ENCODE data around the gene PODNL1. TPM values are rescaled to one million over a fixed set of nuclear protein-coding genes. Genes with fewer than 3 reads are reported as not detected.

PODNL1 gene
- total RNA-seq, 2 donors from 2014 or later: 0.66 TPM; not detected in 1

DNA sequence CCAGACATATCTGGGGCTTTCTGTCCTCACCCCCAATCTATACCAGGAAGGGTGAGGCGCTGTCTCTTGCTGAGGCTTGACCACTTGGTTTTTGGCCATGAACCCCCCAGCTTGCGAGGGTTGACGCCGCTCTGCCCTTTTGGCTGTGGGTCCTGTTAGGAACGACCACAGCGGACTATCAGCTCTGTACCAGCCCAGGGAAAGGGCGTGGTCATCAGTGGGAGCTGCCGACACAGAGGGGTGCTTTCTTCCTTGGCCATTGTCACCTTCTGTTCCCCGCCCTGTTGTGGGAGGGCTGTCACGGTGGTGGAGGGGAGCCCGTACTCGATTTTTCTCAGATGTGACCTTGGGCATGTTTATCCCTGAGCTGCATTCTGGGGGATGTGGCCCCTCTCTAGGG lies 19.8 kb upstream of the PODNL1 start:
- Histone ChIP-seq H3K36me3 (replicated peaks in 1 of 2; ENCODE audit: insufficient read depth in 1 of 2, low read depth in 2 of 2) (peaks cover 6 to 9% of the 10 kb centered on the region in 2 donors), H3K9me3 (no peaks in the 10 kb centered on the region), H3K27me3 (no peaks in the 10 kb centered on the region), H3K27ac (no peak overlapping the region), H3K4me3 (no peak overlapping the region), H3K4me1 (peaks cover 9% of the 10 kb centered on the region)
- intact Hi-C loops (cut with DNase I): no loop called here
- ATAC-seq (no peak), DNase-seq (no peak)
- TF ChIP-seq POLR2A (IDR thresholded peaks at IDR 0.05) (no peak), CTCF (IDR thresholded peaks at IDR 0.05) (no peak)
- 77 to 78% methylated on average over 8 to 12 of the region's 12 CpGs for WGBS, 2 donors

DNA sequence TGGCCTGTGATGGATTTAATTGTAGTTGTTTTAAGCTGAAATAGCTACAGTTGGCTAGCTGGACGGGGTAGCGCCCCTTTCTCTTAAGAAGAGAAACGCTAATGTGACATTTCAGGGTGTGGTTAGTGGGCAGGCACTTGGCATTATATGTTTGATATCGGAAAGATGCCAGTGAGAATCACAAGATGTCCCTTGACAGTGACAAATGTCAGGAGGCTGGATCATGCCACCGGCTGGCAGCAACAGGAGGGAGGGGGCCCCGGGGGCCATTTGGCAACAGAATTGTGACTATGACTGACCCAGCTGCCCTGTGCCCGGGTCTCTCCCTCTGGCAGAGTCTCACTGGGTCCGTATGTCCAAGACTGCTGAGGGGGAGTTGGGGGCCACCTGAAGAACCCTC lies 18.8 kb upstream of the PODNL1 start:
- no peak for ATAC-seq
- whole genome bisulfite sequencing, 2 donors: 72 to 79% methylated on average over 8 of the region's 8 CpGs
- no peak overlapping the region for H3K4me3 ChIP-seq
- TF ChIP-seq POLR2A (IDR thresholded peaks at IDR 0.05): no peak
- H3K27ac ChIP-seq: no peak overlapping the region
- no peaks in the 10 kb centered on the region for H3K27me3 ChIP-seq
- no peak for DNase-seq
- no peaks in the 10 kb centered on the region for H3K9me3 ChIP-seq
- intact Hi-C loops (cut with DNase I): no loop called here
- H3K36me3 ChIP-seq (replicated peaks in 1 of 2; ENCODE audit: insufficient read depth in 1 of 2, low read depth in 2 of 2): peaks cover 6 to 9% of the 10 kb centered on the region in 2 donors
- H3K4me1 ChIP-seq: peaks cover 11% of the 10 kb centered on the region

DNA sequence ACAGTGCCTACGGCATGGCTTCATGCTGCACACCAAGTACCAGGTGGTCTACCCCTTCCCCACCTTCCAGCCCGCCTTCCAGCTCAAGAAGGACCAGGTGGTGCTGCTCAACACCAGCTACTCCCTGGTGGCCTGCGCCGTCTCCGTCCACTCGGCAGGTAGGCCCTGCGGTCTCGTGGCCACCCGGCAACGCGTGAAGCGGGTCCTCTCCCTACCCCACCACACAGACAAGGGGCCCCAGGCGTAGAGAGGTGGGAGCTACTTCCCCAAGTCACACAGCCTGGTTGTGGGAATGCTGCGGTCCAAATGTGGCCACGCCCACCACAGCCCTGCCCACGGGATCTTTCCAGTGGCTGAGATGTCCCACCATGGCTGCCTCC lies 18.1 kb upstream of the PODNL1 start:
- no peak for ATAC-seq
- intact Hi-C loops (cut with DNase I): no loop called here
- Histone ChIP-seq H3K4me1 (peaks cover 11% of the 10 kb centered on the region), H3K27ac (no peak overlapping the region), H3K4me3 (no peak overlapping the region), H3K36me3 (replicated peaks in 1 of 2; ENCODE audit: insufficient read depth in 1 of 2, low read depth in 2 of 2) (peaks cover 6 to 9% of the 10 kb centered on the region in 2 donors), H3K27me3 (no peaks in the 10 kb centered on the region), H3K9me3 (no peaks in the 10 kb centered on the region)
- no peak for DNase-seq
- TF ChIP-seq POLR2A (IDR thresholded peaks at IDR 0.05) (no peak), CTCF (IDR thresholded peaks at IDR 0.05) (no peak)
- 94 to 95% methylated on average over 12 to 16 of the region's 16 CpGs for WGBS, 2 donors

DNA sequence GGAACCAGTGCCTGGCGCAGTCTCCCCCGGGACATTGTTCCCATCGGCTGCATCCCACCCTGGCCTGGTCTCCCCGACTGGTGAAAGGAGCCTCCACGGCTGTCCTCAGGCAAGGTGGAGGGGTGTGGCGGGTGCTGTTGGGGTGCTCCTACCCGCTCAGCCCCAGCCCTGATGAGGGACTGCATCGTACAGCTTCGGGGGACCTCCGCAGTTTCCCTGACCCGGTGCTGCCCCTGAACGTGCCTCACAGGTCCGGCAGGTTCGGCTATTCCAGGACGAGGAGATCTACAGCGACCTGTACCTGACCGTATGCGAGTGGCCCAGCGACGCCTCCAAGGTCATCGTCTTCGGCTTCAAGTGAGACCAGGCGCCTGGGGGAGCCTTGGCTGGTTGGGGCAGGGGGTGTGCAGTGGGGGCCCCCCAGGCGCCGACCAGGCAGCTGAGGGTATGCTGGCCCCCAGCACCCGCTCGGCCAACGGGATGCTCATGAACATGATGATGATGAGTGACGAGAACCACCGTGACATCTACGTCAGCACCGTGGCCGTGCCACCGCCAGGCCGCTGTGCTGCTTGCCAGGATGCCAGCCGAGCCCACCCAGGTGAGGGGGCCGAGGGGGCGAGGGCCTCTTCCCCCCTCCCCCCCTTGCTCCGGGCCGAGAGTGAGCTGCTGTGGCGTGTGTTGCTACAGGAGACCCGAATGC lies 17.6 kb upstream of the PODNL1 start:
- Histone ChIP-seq H3K27ac (no peak overlapping the region), H3K27me3 (no peaks in the 10 kb centered on the region), H3K9me3 (no peaks in the 10 kb centered on the region), H3K36me3 (replicated peaks in 1 of 2; ENCODE audit: insufficient read depth in 1 of 2, low read depth in 2 of 2) (peaks cover 6 to 9% of the 10 kb centered on the region in 2 donors), H3K4me3 (no peak overlapping the region), H3K4me1 (peaks cover 11% of the 10 kb centered on the region)
- DNase-seq (no peak), ATAC-seq (no peak)
- intact Hi-C loops (cut with DNase I): no loop called here
- 86 to 99% methylated on average over 18 to 34 of the region's 42 CpGs for WGBS, 2 donors
- TF ChIP-seq CTCF (IDR thresholded peaks at IDR 0.05): no peak
- TF ChIP-seq POLR2A (IDR thresholded peaks at IDR 0.05): no peak

DNA sequence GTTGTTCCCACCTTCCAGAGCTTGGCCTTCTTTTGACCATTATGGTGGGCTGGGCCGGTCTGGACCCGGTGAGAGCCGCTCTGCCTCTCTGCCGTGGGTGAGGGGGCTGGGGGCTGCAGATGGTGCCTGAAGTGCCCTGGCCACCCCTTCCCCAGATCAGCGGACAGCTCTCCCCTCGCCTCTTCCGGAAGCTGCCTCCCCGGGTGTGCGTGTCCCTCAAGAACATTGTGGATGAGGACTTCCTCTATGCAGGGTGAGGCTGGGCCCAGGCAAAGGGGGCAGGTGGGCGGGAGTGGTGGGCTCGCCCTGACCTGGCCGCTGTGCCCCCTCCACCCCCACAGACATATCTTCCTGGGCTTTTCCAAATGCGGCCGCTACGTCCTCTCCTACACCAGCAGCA lies 16.0 kb upstream of the PODNL1 start:
- WGBS, 2 donors: 90 to 94% methylated on average over 8 to 14 of the region's 15 CpGs
- TF ChIP-seq POLR2A (IDR thresholded peaks at IDR 0.05) (no peak), CTCF (IDR thresholded peaks at IDR 0.05) (no peak)
- peaks cover 6 to 9% of the 10 kb centered on the region in 2 donors for H3K36me3 ChIP-seq (replicated peaks in 1 of 2; ENCODE audit: insufficient read depth in 1 of 2, low read depth in 2 of 2)
- no peak for DNase-seq
- no peak overlapping the region for H3K27ac ChIP-seq
- intact Hi-C loops (cut with DNase I): no loop called here
- no peaks in the 10 kb centered on the region for H3K9me3 ChIP-seq
- no peak for ATAC-seq
- no peak overlapping the region for H3K4me3 ChIP-seq
- H3K4me1 ChIP-seq: peaks cover 11% of the 10 kb centered on the region
- H3K27me3 ChIP-seq: no peaks in the 10 kb centered on the region
